ENCODE data around the gene PEPD. TPM values are rescaled to one million over a fixed set of nuclear protein-coding genes. Genes with fewer than 3 reads are reported as not detected.

Gene PEPD
- total RNA-seq, 1 experiment from 2014 or later, result 90.9 TPM

GRCh38 chr19:33397536-33398360, 123.8 kb downstream of the PEPD start:
- DNase-seq (ENCODE audit: low read depth), result no peak

GRCh38 chr19:33396701-33397535, 124.7 kb downstream of the PEPD start:
- no peak for DNase-seq (ENCODE audit: low read depth)

- no peak for DNase-seq (ENCODE audit: low read depth)
Measured at GRCh38 chr19:33395561-33396550, 125.7 kb downstream of the PEPD start.

GRCh38 chr19:33394723-33395560, 126.6 kb downstream of the PEPD start:
- no peak for DNase-seq (ENCODE audit: low read depth)

- DNase-seq (ENCODE audit: low read depth), result peak; percentile 70
Measured at GRCh38 chr19:33394006-33394722, 127.4 kb downstream of the PEPD start.

- no peak for DNase-seq (ENCODE audit: low read depth)
Measured at GRCh38 chr19:33393286-33394005, 128.1 kb downstream of the PEPD start.

- DNase-seq (ENCODE audit: low read depth), result no peak
Measured at GRCh38 chr19:33392341-33393285, 129.0 kb downstream of the PEPD start.

GRCh38 chr19:33391631-33392249, 129.9 kb downstream of the PEPD start:
- no peak for DNase-seq (ENCODE audit: low read depth)

- DNase-seq (ENCODE audit: low read depth), result no peak
Measured at GRCh38 chr19:33390908-33391630, 130.5 kb downstream of the PEPD start.

GRCh38 chr19:33390101-33390907, 131.3 kb downstream of the PEPD start:
- DNase-seq (ENCODE audit: low read depth), result no peak

GRCh38 chr19:33389421-33390100, 132.0 kb downstream of the PEPD start:
- no peak for DNase-seq (ENCODE audit: low read depth)

- no peak for DNase-seq (ENCODE audit: low read depth)
Measured at GRCh38 chr19:33388725-33389420, 132.7 kb downstream of the PEPD start.

GRCh38 chr19:33388231-33388724, 133.3 kb downstream of the PEPD start:
- DNase-seq (ENCODE audit: low read depth), result no peak

All from HT1080 (cell line).